Ishikawa (cell line): ENCODE results near the gene LRRC37B.

Source experiments
- CEBPB ChIP-seq: IDR thresholded peaks from 2 replicates; pipeline ENCODE4 v1.6.1; 2012
- CREB1 ChIP-seq: IDR thresholded peaks from 2 replicates; pipeline ENCODE4 v1.6.1; 2012; ENCODE audit warnings: low read depth
- EGR1 ChIP-seq: IDR thresholded peaks from 2 replicates; pipeline ENCODE4 v1.6.1; 2012
- EP300 ChIP-seq: IDR thresholded peaks from 2 replicates; pipeline ENCODE4 v1.6.1; 2012; ENCODE audit warnings: borderline replicate concordance
- FOXM1 ChIP-seq: IDR thresholded peaks from 2 replicates; pipeline ENCODE4 v1.6.1; 2012; ENCODE audit warnings: low read depth, borderline replicate concordance
- NFIC ChIP-seq: IDR thresholded peaks from 2 replicates; pipeline ENCODE4 v1.6.1; 2012
- RAD21 ChIP-seq: IDR thresholded peaks from 2 replicates; pipeline ENCODE4 v1.6.1; 2012; ENCODE audit warnings: low read depth
- TAF1 ChIP-seq: IDR thresholded peaks from 2 replicates; pipeline ENCODE4 v1.6.1; 2012; ENCODE audit warnings: low read depth, mild to moderate bottlenecking
- TCF12 ChIP-seq: IDR thresholded peaks from 2 replicates; pipeline ENCODE4 v1.6.1; 2012; ENCODE audit warnings: low read depth
- TEAD4 ChIP-seq: IDR thresholded peaks from 2 replicates; pipeline ENCODE4 v1.6.1; 2012
- YY1 ChIP-seq: IDR thresholded peaks from 2 replicates; pipeline ENCODE4 v1.6.1; 2012; ENCODE audit warnings: low read depth
- ZBTB7A ChIP-seq: IDR thresholded peaks from 2 replicates; pipeline ENCODE4 v1.6.1; 2012; ENCODE audit warnings: low read depth
- TF ChIP-seq, protein P1 (sequence below): IDR thresholded peaks from 2 replicates; pipeline ENCODE4 v1.6.1; 2012
- TF ChIP-seq, protein P2 (sequence below): IDR thresholded peaks from 2 replicates; pipeline ENCODE4 v1.6.1; 2012; ENCODE audit warnings: low read depth, mild to moderate bottlenecking
- TF ChIP-seq, protein P3 (sequence below): IDR thresholded peaks from 2 replicates; pipeline ENCODE4 v1.6.1; 2012

Gene LRRC37B

DNA sequence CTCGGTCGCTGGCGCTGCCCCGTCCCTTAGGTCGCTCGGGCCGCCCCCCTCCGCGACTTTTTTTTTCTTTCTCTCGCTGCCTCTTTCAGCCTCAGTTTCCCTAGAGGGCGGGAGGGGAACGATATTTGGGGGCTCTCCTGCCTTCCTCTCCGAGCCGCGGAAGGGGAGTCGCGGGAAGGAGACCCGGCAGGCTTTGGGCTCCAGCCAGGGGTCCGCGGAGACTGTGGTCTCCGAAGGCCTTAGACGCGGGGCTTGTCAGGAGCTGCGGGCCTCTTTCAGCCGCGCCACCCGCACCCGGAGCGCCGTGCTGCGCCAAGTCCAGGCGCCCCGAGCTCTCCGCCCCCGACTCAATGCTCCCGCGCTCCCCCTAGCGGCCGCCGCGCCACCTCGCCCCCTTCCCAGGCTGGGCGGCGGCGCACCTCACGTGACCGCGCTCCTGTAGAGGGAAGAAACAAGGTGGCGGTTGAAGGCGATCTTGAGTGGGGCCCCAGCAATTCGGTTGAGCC is at the start of gene LRRC37B:
TSS of gene LRRC37B (plus strand) at position 427 of the 506 bp plus-strand sequence. CDS start 14,010 bp downstream, outside the sequence.
- TF ChIP-seq EP300, result no peak
- no peak for TF ChIP-seq TEAD4
- TF ChIP-seq TAF1, result peak; percentile 51; the same call in 1 of the 2 replicates
- peak; percentile 30; the same call in 1 of the 2 replicates for TF ChIP-seq RAD21
- TF ChIP-seq, protein P1, sequence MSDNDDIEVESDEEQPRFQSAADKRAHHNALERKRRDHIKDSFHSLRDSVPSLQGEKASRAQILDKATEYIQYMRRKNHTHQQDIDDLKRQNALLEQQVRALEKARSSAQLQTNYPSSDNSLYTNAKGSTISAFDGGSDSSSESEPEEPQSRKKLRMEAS, result peak; percentile 57; the same call in 1 of the 2 replicates
- TF ChIP-seq EGR1, result peak; percentile 85
- no peak for TF ChIP-seq CREB1
- TF ChIP-seq, protein P2, sequence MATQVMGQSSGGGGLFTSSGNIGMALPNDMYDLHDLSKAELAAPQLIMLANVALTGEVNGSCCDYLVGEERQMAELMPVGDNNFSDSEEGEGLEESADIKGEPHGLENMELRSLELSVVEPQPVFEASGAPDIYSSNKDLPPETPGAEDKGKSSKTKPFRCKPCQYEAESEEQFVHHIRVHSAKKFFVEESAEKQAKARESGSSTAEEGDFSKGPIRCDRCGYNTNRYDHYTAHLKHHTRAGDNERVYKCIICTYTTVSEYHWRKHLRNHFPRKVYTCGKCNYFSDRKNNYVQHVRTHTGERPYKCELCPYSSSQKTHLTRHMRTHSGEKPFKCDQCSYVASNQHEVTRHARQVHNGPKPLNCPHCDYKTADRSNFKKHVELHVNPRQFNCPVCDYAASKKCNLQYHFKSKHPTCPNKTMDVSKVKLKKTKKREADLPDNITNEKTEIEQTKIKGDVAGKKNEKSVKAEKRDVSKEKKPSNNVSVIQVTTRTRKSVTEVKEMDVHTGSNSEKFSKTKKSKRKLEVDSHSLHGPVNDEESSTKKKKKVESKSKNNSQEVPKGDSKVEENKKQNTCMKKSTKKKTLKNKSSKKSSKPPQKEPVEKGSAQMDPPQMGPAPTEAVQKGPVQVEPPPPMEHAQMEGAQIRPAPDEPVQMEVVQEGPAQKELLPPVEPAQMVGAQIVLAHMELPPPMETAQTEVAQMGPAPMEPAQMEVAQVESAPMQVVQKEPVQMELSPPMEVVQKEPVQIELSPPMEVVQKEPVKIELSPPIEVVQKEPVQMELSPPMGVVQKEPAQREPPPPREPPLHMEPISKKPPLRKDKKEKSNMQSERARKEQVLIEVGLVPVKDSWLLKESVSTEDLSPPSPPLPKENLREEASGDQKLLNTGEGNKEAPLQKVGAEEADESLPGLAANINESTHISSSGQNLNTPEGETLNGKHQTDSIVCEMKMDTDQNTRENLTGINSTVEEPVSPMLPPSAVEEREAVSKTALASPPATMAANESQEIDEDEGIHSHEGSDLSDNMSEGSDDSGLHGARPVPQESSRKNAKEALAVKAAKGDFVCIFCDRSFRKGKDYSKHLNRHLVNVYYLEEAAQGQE, result no peak
- TF ChIP-seq CEBPB, result no peak
- TF ChIP-seq TCF12, result no peak
- TF ChIP-seq, protein P3, sequence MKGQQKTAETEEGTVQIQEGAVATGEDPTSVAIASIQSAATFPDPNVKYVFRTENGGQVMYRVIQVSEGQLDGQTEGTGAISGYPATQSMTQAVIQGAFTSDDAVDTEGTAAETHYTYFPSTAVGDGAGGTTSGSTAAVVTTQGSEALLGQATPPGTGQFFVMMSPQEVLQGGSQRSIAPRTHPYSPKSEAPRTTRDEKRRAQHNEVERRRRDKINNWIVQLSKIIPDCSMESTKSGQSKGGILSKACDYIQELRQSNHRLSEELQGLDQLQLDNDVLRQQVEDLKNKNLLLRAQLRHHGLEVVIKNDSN, result peak; percentile 97
- TF ChIP-seq FOXM1, result no peak
- peak; percentile 78 for TF ChIP-seq YY1
- TF ChIP-seq NFIC, result no peak
- TF ChIP-seq ZBTB7A, result no peak

DNA sequence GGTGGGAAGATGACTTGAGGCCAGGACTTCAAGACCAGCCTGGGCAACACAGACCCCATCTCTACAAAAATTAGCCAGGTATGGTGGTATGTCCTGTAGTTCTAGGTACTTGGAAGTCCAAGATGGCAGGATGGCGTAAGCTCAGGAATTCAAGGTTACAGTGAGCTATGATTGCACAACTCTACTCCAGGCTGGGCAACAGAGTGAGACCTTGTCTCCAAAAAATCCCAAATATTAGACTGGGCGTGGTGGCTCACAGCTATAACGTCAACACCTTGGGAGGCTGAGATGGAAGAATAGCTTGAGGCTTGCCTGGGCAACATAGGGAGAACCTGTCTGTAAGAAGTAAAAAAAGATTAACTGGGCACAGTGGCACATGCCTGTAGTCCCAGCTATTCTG is 39.5 kb upstream of the LRRC37B start:
- TF ChIP-seq EGR1 (no peak), NFIC (no peak), YY1 (no peak), TAF1 (no peak), CEBPB (0 out of 2 replicates have a peak, but pooled peaks have one; percentile 55), TCF12 (no peak)

DNA sequence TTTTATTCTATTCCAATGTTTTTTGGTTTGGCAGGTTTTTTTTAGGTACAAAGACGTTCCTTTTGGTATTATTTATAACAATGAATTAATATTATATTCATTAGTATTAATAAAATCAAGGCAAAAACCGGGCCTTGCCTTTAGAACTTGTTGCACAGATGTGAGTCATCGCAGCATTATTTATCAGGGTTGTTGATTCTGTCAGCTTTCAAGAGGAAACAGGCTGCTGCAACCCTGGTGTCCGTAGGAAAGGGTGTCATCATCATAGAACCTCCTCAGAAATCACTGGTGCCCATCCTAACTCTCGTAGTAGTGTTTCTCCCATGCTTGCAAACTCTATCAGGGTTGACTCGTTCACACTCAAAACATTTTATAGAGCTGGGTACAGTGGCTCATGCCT is 10.2 kb upstream of the LRRC37B start:
- TF ChIP-seq EGR1 (no peak), TCF12 (no peak), EP300 (no peak), YY1 (no peak), ZBTB7A (no peak), CREB1 (no peak)
- TF ChIP-seq, protein P1, result no peak
- TF ChIP-seq, protein P3, result no peak

DNA sequence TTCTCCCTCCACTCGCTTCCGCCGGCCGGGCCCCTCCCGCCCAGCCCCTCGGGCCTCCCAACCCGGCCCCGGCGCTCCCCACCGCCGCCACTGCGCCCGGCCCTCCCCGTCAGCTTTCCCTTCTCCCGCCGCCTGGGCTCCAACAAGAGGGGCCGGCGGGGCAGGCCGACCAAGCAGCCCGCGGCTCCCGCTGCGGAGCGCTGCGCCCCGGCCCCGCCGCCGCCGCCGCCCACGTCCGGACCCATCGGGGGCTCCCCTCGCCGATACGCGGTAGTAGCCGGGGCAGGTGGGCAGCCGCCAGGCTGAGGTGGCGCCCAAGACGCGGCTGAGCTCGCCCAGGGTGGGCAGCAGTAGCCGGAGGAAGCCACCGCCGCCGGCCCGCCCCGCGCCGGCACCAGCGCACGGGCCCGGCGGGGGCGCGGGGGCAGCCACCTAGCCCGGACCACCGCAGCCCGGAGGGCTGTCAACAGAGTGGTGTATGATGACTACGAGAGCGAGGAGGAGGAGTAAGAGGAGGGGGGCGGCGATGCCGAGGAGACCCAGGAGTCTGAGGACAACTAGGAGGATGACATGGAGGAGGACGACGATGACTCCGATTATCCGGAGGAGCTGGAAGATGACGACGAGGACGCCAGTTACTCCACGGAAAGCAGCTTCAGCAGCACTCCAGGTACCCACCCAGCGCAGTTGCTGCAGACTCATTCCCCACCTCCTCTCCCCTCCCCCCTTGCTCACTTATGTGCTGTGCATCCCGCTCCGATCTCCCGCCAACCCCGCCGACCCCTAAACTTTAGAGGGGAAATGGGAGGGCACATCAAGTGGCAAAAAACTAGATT is 498 bp downstream of the LRRC37B start:
- TF ChIP-seq TEAD4 (no peak), RAD21 (no peak), TCF12 (no peak), YY1 (no peak), CREB1 (no peak), FOXM1 (no peak), CEBPB (no peak), ZBTB7A (no peak), EP300 (no peak), EGR1 (no peak), TAF1 (no peak), NFIC (no peak)
- TF ChIP-seq, protein P2, result no peak
- TF ChIP-seq, protein P1, result no peak
- TF ChIP-seq, protein P3, result no peak

DNA sequence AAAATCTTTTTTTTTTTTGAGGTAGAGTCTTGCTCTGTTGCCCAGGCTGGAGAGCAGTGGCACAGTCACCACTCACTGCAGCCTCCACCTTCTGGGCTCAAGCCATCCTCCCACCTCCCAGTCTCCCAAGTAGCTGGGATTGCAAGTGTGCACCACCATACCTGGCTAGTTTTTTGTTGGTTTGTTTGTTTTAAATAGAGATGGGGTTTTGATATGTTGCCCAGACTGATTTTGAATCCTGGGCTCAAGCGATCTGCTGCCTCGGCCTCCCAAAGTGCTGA is 2.0 kb downstream of the LRRC37B start:
- TF ChIP-seq TAF1, result no peak
- no peak for TF ChIP-seq TCF12
- TF ChIP-seq, protein P2, result no peak
- no peak for TF ChIP-seq FOXM1
- no peak for TF ChIP-seq NFIC
- TF ChIP-seq, protein P3, result no peak
